Activated CD4-positive, alpha-beta T cell treated with anti-CD3 and anti-CD28 coated beads, Interleukin-10, Interleukin-2, amounts not matched to agents 100 ng/mL and 50 ng/mL, durations not matched to agents 16 hours and 8 hours (primary cell): Measurements from ENCODE around the gene LYG2.
A peak's percentile ranks its signal among the peaks of the same experiment; 100 is the strongest.
"Not testable (repeated sequence)": the region's sequence is repeated elsewhere in the genome, so short reads cannot be mapped to it uniquely, and the experiment has no call there.

Experiments
- DNase-seq: peaks from one replicate; pipeline ENCODE4 v3.0.0-alpha.2; 2020

The LYG2 gene, protein sequence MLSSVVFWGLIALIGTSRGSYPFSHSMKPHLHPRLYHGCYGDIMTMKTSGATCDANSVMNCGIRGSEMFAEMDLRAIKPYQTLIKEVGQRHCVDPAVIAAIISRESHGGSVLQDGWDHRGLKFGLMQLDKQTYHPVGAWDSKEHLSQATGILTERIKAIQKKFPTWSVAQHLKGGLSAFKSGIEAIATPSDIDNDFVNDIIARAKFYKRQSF

DNA sequence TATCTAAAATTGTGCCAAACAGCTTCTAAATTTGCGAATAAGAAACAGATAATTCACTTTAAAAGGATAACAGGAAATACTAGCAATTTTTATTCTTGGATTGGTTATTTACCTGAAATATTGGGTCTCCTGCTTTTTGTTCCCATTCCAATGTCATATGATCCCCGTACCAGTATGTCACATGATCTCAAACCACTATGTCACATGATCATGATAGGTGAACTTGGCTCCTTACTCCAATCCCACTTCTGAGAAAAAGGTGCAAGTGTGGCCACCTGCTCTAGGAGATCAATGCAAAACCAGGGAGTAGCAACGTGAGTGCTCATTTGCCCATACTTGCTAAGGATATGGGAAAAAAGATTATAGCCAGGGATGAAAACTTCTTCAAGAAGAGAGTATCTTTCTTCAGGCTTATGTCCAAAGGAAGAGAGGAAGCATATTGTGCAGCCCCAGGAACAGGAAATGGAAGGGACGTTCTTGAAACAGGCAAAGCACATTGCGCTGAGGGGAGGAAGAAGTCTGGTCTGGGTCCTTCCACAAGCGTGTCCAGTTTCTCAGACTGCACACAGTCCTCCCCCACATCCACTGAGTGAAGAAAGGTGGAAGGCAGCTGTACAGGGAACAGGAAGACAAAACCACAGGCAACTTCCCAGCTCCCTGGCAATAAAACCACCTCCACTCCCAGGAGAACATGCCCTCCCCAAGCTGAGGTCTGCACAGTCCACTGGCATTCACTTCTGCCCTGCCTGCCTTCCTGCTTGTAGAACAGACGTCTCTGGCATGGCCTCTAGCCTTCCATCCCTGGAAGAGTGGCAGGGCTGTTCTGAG is at the start of gene LYG2:
LYG2 (minus strand) TSS at position 176 of the 828 bp plus-strand sequence. CDS start 1,406 bp downstream, outside the sequence.
- DNase-seq = no peak

DNA sequence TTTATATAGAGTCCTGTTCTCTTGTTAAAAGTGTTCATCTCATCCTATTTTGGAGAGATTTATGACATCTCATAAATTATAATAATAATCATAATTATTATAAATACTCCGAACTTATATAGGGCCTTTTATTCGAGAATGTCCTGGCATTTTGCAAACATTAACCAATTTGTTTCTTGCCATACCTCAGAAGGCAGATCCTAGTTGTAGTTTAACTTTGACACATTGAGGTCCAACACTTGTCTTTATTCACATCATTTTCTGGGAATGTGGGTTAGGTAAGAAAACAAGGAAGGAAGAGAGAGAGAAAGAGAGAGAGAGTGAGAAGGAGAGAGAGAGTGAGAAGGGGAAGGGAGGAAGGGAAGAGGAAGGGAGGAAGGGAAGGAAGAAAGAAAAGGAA is 45.6 kb upstream of the LYG2 start, which contains the start of gene LYG1:
LYG1 (minus strand) TSS at position 101 of the 400 bp plus-strand sequence. CDS start 5,527 bp downstream, outside the sequence.
- DNase-seq = not testable (repeated sequence)

DNA sequence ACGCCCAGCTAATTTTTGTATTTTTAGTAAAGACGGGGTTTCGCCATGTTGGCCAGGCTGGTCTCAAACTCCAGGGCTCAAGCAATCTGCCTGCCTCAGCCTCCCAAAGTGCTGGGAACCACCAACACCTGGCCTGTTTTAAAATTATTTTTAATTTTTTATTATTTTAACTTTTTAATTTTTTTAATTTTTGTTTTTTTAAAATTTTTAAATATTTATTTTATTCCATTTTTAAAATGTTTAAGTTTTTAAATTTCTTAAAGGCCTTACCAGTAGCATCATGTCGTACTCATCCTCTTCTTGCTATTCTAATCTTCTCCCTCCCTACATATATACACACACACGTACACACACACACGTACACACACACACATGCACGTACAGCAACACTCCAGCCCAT is 44.1 kb upstream of the LYG2 start:
- no peak for DNase-seq

DNA sequence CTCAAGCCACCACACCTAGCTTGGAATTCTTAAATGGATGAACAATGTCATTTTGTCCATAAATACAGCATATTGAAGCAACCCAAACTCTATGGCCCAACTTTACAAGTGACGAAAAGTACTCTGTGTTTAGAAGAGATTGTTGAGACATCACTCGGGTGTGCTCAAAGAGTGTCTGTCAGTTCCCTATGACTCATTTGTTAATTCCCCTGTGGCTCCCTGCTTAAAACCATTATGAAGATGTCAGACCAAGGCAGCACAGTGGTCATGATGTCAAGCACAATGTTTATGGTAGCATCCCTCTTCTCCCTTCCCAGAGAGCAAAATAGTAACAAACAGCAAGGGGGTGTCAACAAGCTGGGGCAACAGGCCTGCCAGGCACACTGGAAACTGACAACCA is 42.5 kb upstream of the LYG2 start:
- peak; percentile 10 for DNase-seq

DNA sequence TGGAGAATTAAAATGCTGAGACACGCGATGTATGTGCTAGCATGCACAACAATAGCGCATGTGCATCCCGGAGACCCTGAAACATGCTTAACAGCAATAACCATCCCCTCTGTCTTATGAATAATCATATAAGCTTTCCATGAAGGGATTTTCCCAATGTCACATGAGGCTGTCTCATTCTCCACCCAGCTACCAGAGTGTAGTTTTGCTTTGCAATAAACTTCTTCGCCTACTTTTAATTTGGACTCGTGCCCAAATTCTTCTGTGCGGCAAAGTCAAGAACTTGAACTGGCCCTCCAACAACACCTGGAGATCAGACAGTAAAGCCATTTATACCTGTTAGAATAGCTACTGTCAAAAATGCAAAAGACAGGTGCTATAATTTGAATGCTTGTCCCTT is 30.1 kb upstream of the LYG2 start:
- no peak for DNase-seq

DNA sequence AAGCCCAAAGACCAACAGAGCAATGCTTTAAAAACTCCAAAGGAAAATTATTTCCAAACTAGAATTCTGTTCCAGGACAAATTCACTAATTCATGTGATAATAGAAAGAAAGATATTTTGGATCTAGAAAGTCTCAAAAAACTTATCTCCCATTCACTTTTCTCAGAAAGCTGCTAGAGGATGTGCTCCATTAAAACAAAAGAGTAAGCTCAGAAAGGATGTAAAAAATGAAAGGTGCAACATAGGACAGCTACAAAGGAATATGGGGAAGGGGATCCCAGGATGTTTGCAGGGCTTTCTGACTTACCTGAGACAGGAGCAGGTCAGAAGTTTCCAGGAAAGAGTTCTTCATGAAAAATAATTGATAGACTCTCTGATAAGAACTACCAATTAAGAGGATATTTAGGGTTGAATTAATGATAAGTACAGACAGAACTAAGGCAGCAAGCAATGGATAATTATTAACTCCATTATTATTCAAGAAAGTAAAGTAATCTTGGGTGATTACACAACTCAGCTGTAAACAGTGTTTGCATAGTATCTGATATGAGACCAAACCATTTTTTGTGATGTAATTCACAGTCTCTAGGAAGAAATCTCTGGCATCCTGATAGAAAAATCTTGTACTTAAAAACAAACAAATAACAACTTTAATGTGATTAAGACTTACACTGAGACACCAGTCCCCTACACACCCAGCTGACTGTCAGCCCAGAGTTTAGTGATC is 24.7 kb upstream of the LYG2 start:
- no peak for DNase-seq

DNA sequence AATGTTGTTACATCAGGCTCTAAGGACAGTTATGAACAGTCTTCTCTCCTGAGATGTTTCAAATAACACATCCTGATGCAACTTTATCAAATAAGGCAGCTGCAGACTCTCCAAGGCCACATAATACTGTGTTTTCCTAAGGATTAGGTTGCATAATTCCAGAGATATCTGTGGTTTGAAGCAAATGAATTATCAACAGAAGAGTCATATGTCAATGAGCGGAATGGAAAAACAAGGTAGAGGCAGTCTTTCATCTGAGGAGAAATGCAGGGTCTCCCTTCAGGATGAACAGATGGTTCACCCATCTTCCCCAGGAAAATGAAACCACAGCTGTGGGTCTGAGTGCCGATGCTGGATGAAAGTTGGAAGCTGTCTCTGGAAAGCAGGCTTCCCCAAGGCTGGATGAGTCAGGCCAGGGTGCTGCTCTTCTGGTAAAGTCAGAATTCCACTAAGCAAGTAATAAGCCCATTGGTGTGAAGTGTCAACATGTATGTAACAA is 23.4 kb upstream of the LYG2 start:
- no peak for DNase-seq

DNA sequence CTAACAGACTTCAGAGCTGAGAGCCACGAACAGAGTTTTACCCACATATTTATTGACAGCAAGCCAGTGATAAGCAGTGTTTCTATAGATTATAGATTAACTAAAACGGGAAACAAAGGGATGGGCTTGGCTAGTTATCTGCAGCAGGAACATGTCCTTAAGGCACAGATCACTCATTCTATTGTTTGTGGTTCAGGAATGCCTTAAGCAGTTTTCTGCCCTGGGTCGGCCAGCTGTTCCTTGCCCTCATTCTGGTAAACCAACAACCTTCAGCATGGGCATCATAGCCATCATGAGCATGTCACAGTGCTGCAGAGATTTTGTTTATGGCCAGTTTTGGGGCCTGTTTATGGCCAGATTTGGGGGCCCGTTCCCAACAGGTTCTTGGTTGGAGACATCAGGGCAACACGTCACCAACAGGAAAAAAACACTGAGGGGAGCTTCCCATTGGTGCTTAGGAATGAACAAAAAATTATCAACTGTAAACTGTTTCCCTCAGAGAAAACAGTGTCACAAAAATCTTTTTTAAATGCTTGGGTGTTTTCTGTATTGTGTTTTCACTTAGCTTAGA is 22.8 kb upstream of the LYG2 start:
- DNase-seq = not testable (repeated sequence)

DNA sequence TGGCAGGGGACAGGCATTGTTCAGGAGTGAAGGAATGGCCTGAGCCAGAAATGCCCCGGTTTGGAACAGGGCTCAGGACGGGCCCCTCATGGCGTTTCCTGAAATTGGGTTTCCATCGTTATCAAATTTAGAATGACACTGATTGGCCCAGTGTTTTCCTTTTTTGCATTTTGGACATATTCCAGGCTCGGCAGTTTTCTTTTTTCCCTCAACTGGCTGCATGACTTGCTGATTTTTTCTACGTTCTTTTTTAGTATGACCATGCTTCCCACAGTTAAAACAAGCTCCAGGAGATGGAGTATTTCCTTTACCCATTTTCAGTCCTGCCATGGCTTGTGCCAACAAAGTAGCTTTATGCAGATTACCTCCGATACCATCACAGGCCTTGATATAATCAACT is 20.4 kb upstream of the LYG2 start:
- no peak for DNase-seq

DNA sequence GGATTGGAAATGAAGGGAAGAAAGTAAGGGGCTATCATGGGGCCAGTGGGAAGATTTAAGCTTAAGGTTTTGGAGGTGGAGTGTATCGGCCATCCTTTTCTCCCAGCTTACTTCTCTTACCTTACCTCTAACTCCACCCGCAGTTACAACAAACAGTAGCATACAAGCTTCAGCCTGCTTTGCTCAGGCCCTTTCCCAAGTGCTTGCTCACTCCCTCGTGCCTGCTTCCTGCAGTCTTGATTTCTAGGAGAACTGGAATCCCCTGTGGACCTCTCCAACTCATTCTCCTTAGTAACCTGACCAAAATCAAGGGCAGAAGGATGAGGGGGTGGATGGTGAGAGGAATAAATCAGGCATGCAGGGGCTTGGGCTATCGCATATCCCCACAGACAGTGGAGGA is 5.8 kb upstream of the LYG2 start:
- DNase-seq = no peak

DNA sequence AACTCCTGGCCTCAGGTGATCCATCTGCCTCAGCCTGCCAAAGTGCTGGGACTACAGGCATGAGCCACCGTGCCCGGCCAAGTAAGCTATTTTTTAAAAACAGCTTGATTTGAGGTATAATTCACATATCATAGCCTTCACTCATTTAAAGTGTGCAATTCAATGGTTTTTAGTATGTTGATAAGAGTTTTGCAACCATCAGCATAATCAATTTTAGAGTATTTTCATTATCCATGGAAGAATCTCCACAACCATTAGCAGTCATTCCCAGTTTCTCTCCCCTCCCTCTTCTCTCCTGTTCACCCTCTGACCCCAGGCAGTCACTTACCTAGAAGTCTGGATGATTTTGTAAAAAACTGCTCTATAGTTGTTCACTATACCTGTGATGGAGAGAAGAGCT is 4.7 kb upstream of the LYG2 start:
- no peak for DNase-seq

DNA sequence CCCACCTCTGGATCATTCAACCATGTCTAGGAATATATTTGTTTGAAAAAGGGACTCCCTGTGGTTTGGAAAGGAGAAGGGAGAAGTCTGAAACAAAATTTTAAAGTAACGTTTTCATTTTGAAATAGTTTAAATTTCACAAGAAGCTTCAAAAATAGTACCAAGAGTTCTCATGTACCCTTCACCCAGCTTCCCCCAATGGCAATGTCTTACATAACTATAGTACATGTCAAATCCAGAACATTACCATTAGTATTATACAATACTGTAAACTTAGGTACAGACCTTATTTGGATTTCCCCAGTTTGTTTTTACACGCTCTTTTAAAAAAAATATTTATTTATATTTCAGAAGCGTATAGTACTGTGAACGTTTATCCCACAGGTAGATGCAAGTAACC is 4.0 kb upstream of the LYG2 start:
- DNase-seq = no peak

DNA sequence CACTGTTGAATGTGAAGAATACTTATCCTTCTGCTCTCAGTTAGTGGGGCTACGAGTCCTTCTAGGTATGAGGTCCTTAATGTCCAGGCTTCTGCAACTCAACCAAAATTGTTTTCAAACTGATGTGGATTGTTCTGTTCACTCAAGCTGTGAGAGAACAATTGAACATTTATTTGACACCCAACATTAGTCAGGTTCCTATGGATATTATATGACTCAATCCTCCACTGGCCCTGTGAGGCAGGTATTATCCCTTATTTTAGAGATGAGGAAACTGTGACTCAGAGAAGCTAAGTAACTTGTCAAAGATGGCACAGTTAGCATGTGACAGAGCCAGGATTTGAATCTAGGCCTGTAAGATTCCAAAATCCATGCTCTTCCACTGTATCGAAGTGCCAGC is 1.2 kb upstream of the LYG2 start:
- DNase-seq = no peak

DNA sequence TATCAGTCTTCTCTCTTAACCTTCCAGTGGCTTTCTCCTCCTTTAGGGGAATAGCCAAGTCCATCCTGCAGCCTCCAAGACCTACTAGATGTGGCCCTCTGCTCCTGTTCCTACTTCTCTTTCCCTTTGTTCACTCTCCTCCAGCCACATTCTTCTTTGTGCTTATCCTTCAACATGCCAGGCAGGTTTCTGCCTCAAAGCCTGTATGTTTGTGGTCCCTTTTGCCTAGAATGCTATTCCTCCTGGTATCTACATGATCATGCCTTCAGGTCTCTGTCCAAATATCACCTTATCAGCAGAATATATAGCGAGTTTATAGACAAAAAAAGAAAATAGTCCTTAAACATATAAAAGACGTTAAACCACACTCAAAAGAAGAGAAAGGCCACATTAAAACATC is 5.5 kb downstream of the LYG2 start:
- DNase-seq = no peak

DNA sequence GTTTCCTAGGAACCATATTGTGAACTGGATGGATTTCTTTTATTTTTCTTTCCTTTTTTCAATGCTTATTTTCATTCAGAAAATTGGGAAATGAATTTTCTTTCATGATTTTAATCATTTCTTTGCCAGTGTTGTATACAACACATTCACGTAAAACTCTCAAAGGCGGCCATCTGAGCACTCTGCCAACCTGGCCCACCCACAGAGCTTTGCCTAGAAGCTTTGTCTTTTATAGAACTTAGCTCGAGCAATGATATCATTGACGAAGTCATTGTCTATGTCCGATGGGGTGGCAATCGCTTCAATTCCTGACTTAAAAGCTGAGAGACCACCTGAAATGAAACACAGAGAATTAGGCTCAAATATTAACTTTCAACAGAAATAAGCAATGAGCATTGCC is 13.3 kb downstream of the LYG2 start:
- DNase-seq = no peak

DNA sequence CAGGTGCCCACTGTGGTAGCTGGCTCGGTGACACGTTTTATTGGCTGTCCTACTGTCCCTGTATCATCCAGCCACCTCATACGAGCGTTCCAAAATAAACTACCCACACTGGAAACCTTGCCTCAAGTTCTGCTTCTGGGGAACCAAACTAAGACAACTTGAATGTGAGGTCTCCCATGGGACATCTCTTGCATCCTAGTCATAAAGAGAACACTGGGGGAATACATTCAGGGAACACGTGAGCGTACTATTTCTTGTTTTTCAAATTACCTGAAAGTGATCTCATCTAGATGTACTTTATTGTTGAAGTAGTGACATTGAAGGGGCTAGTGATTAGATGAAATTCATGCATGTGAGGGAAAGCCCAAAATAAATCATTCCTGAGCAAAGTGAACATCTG is 15.0 kb downstream of the LYG2 start:
- no peak for DNase-seq

DNA sequence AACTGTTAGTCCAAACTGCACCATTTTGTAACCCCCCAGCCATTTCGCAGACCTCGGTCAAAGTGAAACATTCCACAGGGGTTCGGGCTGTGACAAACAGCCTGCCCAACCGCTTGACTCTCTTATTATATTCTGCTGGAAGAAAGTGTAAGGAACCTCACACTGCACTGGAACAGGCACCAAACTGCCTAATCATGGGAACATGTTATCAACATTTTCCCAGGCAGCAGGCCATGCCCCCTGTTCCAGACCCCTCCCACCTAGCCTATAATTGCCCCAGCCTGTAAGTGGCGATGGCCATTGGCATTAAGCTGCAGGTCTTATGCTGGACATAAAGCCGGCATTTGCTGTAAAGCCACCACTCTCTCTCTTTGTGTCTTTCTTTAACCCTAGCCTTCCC is 16.9 kb downstream of the LYG2 start:
- no peak for DNase-seq

DNA sequence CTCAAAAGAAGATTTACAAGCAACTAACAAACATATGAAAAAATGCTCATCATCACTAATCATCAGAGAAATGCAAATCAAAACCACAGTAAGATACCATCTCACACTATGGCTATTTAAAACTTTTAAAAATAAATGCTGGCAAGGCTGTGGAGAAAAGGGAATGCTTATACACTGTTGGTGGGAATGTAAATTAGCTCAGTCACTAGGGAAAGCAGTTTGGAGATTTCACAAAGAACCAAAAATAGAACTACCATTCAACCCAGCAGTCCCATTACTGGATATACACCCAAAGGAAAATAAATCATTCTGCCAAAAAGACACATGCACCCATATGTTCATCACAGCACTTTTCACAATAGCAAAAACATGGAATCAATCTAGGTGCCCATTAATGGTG is 22.3 kb downstream of the LYG2 start:
- DNase-seq = not testable (repeated sequence)

DNA sequence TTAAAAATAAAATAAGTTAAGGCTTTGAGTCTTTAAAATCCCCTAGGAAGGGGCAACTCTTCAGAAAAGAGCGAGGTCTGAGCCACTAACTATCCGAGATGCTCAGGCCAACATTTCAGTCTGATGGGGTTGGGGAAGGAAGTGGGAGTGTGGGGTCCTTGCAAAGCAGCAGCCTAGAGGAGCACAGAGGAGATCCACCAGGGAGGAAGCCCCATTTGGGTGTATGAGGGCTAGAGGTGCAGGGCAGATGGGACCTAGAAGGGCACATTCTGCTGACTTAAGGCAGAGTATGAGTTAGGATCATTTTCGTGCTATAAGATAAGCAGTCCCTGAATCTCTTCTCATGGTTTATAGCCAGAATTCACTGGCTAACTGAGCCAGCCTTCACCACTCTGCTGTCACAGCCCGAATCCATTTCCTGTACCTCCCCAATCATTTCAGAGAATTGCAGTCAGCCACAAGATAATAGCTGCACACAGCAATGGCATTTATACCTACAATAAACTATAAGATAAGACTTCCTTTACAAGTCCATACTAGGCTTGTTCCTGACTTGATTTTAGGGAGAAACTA is 37.5 kb downstream of the LYG2 start:
- DNase-seq = no peak

DNA sequence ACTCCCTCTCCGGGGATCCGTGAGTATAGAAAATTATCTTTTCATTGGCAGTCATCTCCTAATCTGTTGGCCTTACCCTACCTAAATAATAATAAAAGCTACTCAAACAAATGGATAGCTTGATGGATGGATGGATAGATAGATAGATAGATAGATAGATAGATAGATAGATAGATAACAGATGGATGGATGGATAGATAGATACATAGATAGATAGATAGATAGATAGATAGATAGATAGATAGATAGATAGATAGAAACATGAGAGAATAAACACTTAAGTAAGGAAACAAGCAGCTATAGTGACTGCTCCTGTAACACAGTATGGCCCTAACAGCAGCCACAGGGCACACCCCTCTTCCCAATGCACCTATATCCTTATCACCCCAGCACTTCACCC is 39.4 kb downstream of the LYG2 start:
- no peak for DNase-seq

DNA sequence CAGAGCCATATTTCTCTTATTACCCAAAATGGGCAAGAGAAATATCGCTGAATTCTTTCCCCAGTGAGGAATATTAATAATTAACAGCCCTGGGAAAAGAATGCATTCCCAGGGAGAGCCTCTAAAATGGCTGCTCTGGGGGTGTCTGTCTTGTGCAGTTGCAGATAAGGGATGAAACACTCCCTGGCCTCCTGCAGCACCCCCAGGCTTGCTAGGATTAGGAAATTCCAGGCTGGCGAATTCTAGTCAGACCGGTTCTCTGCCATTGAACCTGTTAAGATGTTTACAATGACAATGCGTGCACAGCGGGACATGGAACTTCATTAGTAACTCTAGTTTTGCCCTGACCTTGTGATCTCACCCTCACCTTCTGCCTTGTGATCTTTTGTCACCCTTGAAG is 50.0 kb downstream of the LYG2 start:
- DNase-seq = no peak

DNA sequence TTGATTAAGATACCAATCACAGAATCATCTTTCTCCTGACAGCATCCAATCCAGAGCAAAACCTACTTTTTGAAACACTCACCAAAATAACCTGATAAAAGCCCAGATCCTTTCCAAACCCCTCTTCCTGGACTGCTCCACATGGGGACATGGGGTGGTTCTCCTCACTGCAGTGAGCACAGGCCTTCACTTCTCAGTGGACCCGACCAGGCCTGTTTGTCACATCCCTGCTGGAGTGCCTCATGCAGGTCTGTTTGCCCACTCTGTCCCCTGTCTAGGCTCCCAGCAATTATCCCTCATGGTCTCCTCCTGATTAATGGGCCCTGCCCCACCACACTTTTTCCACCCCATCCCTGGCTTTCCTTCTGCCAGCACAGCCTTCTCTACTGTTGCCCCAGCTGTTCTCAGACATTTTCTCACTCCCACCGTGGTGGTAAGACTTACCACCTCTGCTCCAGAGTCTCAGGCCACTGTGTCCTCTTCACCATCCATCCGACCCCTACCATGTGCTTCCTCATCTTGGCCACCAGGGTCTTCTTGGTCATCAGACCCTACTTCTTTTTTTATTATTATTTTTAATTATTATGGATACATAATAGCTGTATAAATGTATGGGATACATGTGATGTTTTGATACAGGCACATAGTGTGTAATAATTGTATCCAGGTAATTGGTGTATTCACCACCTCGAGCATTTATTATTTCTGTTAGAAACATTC is 53.3 kb downstream of the LYG2 start:
- DNase-seq = no peak
